ENCODE measurements around the gene PLPP3.

PLPP3 gene

DNA sequence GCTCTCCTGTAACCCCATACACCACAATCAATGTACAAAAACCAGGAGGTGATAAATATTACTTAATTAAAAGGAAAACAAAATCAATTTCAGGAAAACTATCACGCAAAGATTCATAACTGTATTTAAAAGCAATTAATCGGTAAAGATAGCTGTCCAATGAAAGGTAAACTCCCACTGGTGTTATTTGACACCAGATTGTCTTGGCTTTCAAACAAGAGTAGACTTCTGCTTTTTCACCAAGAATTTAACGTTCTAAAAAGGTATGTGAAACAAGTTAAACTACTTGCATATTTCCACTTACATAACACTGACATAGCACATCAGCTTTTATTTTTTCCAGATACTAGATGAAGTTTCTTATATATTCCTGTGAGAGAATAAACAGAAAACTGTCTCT lies 3.5 kb downstream of the PLPP3 start:
- no peak for DNase-seq

GRCh38 chr1:56574794-56575193 lies 4.6 kb downstream of the PLPP3 start:
- DNase-seq, result no peak

DNA sequence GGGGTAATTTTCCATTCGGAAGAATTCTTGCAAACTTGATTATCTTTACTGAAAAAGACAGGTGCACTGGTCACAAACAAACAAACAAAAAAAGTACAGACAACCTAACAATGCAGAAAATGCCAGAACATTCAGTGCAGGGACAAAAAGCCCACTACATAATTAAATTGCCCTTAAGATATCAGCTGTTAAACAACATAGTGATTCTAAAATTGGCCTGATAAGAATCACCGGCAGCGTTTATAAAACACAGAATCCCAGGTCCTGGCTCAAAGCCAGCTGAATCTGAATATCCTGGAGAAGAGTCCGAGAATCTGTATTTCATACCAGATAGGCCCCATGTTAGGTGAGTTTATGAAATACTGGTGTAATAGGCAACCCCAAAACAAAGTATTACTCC lies 6.1 kb downstream of the PLPP3 start:
- no peak for DNase-seq

DNA sequence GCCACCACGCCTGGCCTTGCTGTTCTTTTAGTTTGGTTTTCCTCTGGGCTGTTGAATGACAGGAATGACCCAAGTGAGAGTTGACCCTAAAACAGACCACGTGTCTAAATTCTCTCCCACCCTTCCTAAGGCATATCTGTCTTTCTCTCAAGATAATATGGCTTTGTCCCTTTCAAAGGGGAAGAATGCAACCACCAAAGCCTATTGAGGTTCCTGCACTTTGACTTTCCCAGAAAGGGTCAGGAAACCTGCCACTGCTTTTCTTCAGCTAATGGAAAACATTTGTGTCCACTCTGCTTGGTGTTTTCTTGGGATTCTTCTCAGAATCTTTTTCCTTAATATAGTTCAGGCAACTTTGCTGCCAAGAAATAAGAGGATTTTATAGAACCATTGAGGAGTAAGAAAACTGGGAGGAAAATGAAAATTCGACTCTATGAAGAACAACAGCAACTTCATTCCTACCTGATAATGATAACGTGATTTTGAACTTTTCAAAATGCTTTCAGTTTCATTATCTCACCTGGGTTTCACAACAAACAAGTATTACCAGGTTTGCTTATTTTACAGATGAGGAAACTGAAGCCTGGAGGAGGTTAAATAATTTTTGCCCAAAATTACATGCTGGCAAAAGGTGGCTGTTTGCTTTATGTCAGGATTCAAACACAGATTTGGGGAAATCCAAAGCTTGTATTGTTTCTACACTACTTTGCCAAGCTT lies 6.9 kb downstream of the PLPP3 start:
- DNase-seq, result no peak

DNA sequence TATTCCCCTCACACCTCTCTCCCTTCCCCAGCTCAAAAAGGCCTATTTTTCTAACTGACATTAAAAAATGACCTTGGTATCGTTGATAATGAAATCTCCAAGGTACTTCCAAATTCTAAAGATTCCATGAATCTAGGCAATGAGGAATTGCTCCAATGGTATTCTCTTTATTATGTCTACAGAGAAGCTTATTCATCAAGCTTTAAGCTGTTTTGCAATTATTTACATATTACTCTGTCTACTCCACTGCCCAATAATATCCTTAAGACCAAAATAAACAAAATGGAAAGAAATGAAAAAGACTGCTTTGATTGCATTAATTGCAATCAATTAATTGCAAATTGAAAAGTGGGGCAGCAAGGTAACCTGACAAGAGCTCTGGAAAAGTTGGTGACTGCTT lies 7.9 kb downstream of the PLPP3 start:
- DNase-seq, result no peak

DNA sequence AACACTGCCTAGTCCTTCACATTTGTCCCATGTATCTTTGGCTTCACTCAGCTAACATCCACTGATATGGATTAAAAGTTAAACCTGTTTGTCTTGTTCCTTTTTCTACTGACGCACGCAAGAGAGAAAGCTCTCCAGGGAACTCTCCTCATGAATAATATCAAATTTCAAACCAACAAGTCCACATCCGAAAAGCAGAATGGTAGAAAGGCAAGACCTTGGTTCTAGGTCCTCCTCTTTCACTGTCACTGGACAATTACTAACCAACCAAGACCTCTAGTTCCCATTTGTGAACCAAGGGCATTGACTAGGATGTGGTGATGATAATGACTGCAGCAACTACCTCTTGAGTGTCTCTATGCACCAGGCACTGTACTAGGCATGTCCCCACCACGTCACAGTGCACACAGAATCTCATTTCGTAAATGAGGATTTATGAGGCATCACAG lies 8.4 kb downstream of the PLPP3 start:
- no peak for DNase-seq

DNA sequence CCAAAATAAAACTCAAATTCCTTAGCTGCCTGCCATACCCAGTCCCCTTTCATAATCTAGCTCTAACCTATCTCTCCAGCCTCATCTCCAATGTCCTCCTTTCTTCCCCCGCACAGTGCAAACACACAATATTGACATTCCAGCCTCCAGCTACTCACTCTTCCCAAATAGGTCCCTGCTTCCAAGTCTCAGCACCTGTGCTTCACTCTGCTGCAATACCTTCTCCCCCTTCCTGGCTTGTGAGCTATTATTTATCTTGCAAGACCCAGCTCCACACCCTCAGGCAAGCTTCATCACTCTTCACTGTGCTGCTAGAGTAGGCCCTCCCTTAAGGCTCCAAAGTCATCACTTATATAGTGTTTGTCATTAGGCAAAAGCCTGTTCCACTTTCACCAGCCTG lies 9.7 kb downstream of the PLPP3 start:
- no peak for DNase-seq

DNA sequence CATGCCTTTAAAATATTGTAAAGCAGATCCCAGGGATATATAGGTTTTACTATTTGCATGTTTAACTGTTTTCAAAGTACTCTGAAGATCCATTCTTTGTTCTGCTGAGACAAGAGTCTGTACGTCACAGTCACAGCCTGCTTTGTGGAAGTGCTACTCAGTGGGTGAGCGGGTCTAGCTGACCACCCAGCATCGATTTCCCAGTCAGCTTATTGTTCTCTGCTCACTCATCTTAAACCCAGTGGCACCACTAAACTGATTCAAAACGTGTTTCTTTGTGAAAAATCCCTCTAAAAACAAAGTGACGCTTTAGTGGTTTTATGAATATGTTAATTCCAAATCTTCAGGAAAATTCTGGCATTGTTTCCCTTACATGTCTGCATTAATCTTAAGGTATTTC lies 12.4 kb downstream of the PLPP3 start:
- no peak for DNase-seq

DNA sequence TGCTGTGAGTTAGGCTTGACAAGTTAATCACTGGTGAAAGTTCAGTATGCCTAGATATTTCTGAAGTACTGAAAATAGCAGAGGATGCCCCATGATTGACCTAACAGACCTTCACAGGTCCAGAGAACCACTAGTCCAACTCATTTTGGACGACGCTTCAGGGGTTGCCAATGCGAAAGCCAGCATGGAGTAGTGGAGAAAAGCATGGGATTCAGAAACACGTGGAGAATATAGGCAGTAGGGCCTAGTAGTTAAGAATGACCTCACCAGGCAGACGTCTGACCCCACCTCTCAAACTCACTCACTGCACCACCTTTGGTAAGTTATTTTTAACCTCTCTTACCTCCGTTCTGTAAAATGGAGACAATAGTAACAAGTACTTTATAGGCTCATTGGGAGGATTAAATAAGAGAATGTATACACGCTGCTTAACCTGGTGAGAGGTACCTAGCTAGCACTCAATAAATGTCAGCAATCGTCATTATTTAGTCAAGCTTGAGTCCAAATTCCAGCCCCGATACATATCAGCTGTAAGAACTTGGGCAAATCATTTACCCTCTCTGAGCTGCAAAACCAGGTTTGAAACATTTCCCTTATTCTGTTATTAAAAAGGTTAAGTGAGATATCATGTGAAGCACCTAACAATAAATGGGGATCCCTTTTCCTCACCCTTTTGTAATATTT lies 13.2 kb downstream of the PLPP3 start:
- DNase-seq, result no peak

- no peak for DNase-seq
Observed at GRCh38 chr1:56564615-56565014, 14.7 kb downstream of the PLPP3 start.

- no peak for DNase-seq
Observed at GRCh38 chr1:56563568-56563967, 15.8 kb downstream of the PLPP3 start.

GRCh38 chr1:56562891-56563452 lies 16.4 kb downstream of the PLPP3 start:
- DNase-seq, result no peak

DNA sequence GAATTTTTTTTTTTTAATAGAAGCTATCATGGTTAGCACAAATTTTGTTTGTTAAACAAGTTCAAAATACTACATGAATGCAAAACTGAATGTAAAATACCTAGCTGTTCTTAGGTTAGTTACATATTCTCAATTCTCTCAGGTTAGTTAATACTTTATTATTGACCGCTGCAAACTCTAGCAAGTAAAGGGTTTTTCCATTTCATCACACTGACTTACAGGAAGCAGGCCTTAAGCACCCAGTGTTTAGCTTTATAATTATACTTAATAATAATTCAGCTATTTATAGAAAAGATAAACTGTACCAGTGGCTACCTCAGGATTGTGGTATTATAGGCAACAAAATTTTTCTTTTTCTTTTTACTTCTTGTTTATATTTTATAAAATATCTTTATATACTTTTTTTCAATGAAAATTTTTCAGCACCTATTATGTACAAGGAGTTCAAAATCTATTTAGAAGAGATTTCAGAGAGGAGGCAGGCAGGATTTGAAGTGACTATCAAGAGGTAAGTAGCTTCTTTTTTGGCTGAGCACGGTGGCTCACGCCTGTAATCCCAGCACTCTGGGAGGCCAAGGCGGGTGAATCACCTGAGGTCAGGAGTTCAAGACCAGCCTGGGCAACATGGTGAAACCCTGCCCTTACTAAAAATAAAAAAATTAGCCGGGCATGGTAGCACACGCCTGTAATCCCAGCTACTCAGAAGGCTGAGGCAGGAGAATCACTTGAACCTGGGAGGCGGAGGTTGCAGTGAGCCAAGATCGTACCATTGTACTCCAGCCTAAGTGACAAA lies 17.9 kb downstream of the PLPP3 start:
- DNase-seq, result no peak

DNA sequence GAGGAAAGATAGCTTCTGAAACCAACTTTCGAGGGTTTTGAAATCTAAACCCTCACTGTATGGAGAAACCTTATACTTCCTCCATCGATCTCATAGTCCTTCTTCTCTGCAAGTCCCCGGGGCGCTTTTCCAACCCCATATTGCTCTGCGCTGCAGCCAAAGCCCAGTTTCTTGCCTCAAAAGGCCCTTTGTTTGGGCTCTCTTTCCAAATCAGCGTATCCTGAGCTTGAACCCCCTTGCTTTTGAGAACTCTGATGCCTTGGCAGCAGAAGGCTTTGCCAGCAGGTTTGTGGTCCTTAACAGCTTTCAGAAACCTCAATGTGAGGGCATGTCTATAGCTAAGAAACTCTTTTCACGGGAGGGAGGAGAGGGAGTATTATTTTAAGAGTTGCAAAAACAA lies 21.6 kb downstream of the PLPP3 start:
- no peak for DNase-seq

DNA sequence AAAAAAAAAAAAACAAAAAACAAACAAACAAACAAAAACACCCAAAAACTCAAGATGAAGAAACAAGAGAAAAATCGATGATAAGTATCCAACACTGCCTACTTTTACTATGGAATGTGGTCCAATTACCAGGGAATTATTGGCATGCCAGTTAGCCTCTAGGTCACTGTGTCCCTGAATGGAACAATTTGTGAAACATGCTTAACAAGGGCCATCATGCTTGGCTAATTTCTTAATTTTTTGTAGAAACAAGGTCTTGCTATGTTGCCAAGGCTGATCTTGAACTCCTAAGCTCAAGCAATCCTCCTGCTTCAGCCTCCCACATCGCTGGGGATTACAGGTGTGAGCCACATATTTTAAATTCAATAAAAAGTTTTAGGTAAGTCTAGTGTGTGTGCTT lies 23.9 kb downstream of the PLPP3 start:
- no peak for DNase-seq

GRCh38 chr1:56553046-56553445 lies 26.3 kb downstream of the PLPP3 start:
- no peak for DNase-seq

DNA sequence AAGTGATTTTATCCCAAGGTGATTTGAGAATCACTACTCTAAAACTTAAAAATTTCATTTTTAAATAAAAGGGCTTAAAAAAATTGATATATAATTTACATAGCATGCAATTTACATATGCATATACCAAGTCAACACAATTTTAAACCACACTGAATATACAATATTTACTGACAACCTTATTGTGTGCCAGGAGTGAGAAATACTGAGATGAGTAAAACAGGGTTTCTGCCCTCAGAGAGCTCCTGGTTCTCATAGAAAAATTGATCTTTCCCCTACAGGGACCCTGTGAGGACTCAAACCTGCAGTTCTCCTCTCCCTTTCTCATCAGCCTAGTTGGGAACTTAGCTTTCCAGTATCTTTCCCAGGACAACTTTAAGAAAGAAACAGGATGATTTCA lies 27.0 kb downstream of the PLPP3 start:
- no peak for DNase-seq

- no peak for DNase-seq
Observed at GRCh38 chr1:56551691-56552090, 27.7 kb downstream of the PLPP3 start.

GRCh38 chr1:56550859-56551188 lies 28.5 kb downstream of the PLPP3 start:
- DNase-seq, result no peak

GRCh38 chr1:56550138-56550858 lies 29.1 kb downstream of the PLPP3 start:
- DNase-seq, result no peak

GRCh38 chr1:56548571-56548970 lies 30.8 kb downstream of the PLPP3 start:
- no peak for DNase-seq

DNA sequence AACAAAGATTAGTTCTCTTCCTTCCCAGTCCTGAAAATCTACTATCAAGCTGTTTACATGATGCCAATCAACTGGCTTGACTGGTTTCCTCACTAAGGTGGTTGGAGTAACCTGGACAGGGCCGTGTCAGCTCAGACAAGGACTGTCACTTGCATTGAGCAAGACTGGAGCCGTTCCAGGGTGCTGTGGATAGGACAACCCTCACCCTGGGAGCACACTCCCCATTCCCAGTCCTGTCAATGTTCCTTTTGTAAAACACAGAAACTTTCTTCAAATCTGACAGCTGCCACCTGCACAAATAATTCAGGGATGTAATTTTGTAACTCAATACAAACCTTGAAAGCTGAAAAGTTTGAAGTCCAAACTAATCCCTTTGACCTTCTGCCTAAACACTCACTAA lies 31.4 kb downstream of the PLPP3 start:
- no peak for DNase-seq

DNA sequence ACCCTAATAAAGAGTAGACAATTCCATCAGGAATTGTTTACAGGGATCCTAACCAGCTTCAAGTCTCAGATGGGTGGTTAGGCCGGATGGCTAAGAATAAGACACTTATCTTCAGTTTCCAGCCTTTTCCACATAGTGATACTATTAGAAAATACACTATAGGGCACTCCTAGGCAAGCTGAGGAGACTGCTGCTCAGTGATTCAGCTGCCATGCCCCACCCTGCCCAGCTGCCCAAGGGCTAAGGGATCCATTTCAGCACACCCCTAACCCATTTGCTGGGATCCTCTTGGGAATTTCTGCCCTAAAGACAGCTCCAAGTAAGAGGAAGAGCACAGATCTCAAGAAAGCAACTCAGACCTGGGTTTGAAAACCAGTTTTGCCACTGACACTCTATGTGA lies 31.9 kb downstream of the PLPP3 start:
- DNase-seq, result no peak

Measured in activated gamma-delta T cell treated with Interleukin-2 at 50 U/mL for 16 hours (primary cell).